ENCODE data around the gene COL13A1. TPM values are rescaled to one million over a fixed set of nuclear protein-coding genes. Genes with fewer than 3 reads are reported as not detected.

The COL13A1 gene
- total and polyA plus RNA-seq, 5 donors from 2014 or later, result not detected

DNA sequence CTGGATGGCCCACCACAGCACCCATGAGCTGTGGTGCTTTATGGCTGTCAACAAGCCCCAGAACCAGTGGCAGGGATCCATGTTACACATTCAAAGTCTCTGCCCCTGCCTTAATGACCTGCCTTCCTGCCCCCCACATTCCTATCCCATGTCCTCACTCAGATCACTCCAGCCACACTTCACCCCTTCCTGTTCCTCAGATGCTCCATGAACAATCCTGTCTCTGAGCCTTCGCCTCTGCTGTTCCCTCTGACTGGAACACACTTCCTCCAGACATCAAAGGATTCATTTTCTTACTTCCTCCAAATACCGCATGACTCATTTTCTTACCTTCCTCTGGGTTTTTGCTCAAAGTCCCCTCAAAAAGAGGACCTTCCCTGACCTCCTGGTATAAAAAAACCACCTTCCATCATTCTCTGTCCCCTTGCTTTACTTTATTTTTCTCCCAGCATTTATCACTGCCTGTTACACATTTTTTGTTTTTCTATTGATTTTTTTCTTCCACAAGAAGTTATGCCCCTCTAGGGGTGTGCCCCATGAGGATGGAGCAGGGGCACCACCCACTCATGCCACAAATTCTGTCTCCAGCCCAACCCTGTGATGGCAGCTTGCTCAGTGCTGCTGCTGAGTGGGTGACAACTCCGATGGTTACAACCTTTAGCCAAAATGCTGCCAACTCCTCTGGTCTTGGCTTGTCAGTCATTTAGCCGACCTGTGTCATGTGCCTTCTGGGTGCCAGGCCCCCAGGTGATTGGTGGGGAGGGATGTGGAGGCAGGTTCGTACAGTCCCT, 18.2 kb downstream of the COL13A1 start:
- H3K27me3 ChIP-seq (ENCODE audit: control insufficient read depth, insufficient read depth, low read length), result no peaks in the 10 kb centered on the region
- no peak overlapping the region for H3K4me3 Mint-ChIP-seq
- H3K27ac ChIP-seq (ENCODE audit: insufficient read depth, low read length, poor library complexity, severe bottlenecking), result no peak overlapping the region
- peaks cover 0 to 3% (median 0%) of the 10 kb centered on the region in 7 donors for H3K9me3 Mint-ChIP-seq
- DNase-seq, result no peak
- no peaks in the 10 kb centered on the region for H3K36me3 Mint-ChIP-seq
- no peak overlapping the region for H3K4me3 ChIP-seq (ENCODE audit: low read depth, low read length)
- H3K27ac Mint-ChIP-seq, result no peak overlapping the region
- H3K36me3 ChIP-seq (ENCODE audit: control insufficient read depth, insufficient read depth, low read length), result no peaks in the 10 kb centered on the region
- H3K4me1 ChIP-seq (ENCODE audit: control insufficient read depth, insufficient read depth, low read length, poor library complexity, severe bottlenecking), result no peaks in the 10 kb centered on the region
- H3K4me1 Mint-ChIP-seq, result peaks cover 0 to 4% (median 1%) of the 10 kb centered on the region in 4 donors
- peaks cover 5% of the 10 kb centered on the region for H3K27me3 Mint-ChIP-seq
- ATAC-seq (ENCODE audit: low read depth in 2 of 2), result no peak
- no peaks in the 10 kb centered on the region for H3K9me3 ChIP-seq (ENCODE audit: control insufficient read depth in 2 of 2, low read length in 2 of 2)

GRCh38 chr10:69820817-69821216, 19.1 kb downstream of the COL13A1 start:
- no peaks in the 10 kb centered on the region for H3K36me3 Mint-ChIP-seq
- DNase-seq (no peak), ATAC-seq (ENCODE audit: low read depth in 2 of 2) (no peak)
- no peak overlapping the region for H3K27ac Mint-ChIP-seq
- Histone ChIP-seq H3K36me3 (ENCODE audit: control insufficient read depth, insufficient read depth, low read length) (no peaks in the 10 kb centered on the region), H3K9me3 (ENCODE audit: control insufficient read depth in 2 of 2, low read length in 2 of 2) (no peaks in the 10 kb centered on the region), H3K4me1 (ENCODE audit: control insufficient read depth, insufficient read depth, low read length, poor library complexity, severe bottlenecking) (no peaks in the 10 kb centered on the region), H3K4me3 (ENCODE audit: low read depth, low read length) (no peak overlapping the region), H3K27me3 (ENCODE audit: control insufficient read depth, insufficient read depth, low read length) (no peaks in the 10 kb centered on the region), H3K27ac (ENCODE audit: insufficient read depth, low read length, poor library complexity, severe bottlenecking) (no peak overlapping the region)
- H3K27me3 Mint-ChIP-seq, result peaks cover under 1% of the 10 kb centered on the region
- peaks cover 0 to 4% (median 1%) of the 10 kb centered on the region in 4 donors for H3K4me1 Mint-ChIP-seq
- H3K4me3 Mint-ChIP-seq, result no peak overlapping the region
- peaks cover 0 to 3% (median 0%) of the 10 kb centered on the region in 7 donors for H3K9me3 Mint-ChIP-seq

DNA sequence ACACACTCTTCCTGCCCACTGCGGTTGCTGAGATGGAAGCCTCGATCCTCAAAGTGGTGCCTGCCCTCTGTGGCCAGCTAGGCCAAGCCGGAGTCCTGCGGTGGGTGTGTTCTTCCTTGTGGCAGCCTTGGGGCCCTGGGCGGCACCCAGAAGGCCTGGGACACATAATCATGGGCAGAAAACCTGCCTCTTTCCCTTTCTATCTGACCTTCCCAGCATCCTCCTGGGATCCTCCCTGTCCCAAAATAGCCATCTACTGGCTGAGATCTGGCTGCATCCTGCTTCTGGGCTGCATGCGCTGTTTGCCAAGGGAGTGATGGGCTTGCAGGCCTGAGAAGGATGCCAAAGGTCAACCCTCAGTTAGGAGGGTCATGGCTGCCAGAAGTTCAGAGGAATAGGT, 23.9 kb downstream of the COL13A1 start:
- H3K36me3 ChIP-seq (ENCODE audit: control insufficient read depth, insufficient read depth, low read length), result no peaks in the 10 kb centered on the region
- Mint-ChIP-seq H3K4me1 (no peaks in the 10 kb centered on the region), H3K9me3 (no peaks in the 10 kb centered on the region), H3K27ac (no peak overlapping the region), H3K27me3 (no peaks in the 10 kb centered on the region), H3K4me3 (no peak overlapping the region), H3K36me3 (no peaks in the 10 kb centered on the region)
- no peak overlapping the region for H3K27ac ChIP-seq (ENCODE audit: insufficient read depth, low read length, poor library complexity, severe bottlenecking)
- H3K9me3 ChIP-seq (ENCODE audit: control insufficient read depth in 2 of 2, low read length in 2 of 2), result no peaks in the 10 kb centered on the region
- DNase-seq (no peak), ATAC-seq (ENCODE audit: low read depth in 2 of 2) (no peak)
- no peak overlapping the region for H3K4me3 ChIP-seq (ENCODE audit: low read depth, low read length)
- H3K4me1 ChIP-seq (ENCODE audit: control insufficient read depth, insufficient read depth, low read length, poor library complexity, severe bottlenecking), result no peaks in the 10 kb centered on the region
- no peaks in the 10 kb centered on the region for H3K27me3 ChIP-seq (ENCODE audit: control insufficient read depth, insufficient read depth, low read length)

GRCh38 chr10:69826094-69826493, 24.4 kb downstream of the COL13A1 start:
- no peak for ATAC-seq (ENCODE audit: low read depth in 2 of 2)
- no peak overlapping the region for H3K4me3 Mint-ChIP-seq
- no peaks in the 10 kb centered on the region for H3K9me3 Mint-ChIP-seq

DNA sequence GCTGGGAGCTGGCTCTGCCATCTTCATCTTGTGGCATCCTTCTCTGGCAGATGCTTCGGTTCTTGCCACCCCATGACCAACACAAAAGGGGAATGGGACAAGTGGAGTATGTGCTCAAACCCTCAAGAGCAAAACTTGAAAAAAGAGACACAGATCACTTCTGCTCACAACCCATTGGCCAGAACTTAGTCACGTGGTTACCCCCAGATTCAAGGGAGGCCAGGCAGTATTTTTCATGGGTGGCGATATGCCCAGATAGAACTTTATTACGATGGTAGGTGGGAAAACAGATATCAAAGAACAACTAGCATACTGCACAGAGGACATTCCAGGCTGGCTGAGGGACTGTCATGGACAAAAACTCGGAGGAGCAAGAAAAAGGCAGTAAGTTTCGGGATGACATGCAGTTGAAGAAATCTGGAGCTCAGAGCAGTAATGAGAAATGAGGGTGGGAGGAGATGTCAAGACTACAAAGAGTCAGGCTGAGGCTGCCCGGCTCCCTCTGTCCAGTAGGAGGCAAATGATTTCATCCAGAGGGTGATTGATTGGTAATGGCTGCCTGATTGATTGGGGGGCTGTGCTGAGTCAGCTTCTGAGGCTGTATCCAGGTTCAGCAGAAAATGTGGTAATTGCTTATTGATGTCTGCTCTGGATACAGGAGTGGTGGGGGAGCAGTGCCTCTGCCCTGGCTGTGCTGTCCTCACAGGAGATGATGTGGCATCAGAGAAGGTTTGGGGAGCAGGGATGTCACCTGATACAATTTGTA, 25.3 kb downstream of the COL13A1 start:
- Histone ChIP-seq H3K36me3 (ENCODE audit: control insufficient read depth, insufficient read depth, low read length) (no peaks in the 10 kb centered on the region), H3K27me3 (ENCODE audit: control insufficient read depth, insufficient read depth, low read length) (no peaks in the 10 kb centered on the region), H3K4me3 (ENCODE audit: low read depth, low read length) (no peak overlapping the region), H3K9me3 (ENCODE audit: control insufficient read depth in 2 of 2, low read length in 2 of 2) (no peaks in the 10 kb centered on the region), H3K27ac (ENCODE audit: insufficient read depth, low read length, poor library complexity, severe bottlenecking) (no peak overlapping the region), H3K4me1 (ENCODE audit: control insufficient read depth, insufficient read depth, low read length, poor library complexity, severe bottlenecking) (no peaks in the 10 kb centered on the region)
- Mint-ChIP-seq H3K9me3 (no peaks in the 10 kb centered on the region), H3K4me1 (no peaks in the 10 kb centered on the region), H3K27me3 (no peaks in the 10 kb centered on the region), H3K27ac (no peak overlapping the region), H3K36me3 (no peaks in the 10 kb centered on the region), H3K4me3 (no peak overlapping the region)
- DNase-seq (no peak), ATAC-seq (ENCODE audit: low read depth in 2 of 2) (no peak)

More at GRCh38 chr10:69826094-69826493, 24.4 kb downstream of the COL13A1 start:
- H3K4me1 Mint-ChIP-seq, result no peaks in the 10 kb centered on the region
- DNase-seq, result no peak
- no peak overlapping the region for H3K4me3 ChIP-seq (ENCODE audit: low read depth, low read length)
- H3K9me3 ChIP-seq (ENCODE audit: control insufficient read depth in 2 of 2, low read length in 2 of 2), result no peaks in the 10 kb centered on the region
- no peaks in the 10 kb centered on the region for H3K4me1 ChIP-seq (ENCODE audit: control insufficient read depth, insufficient read depth, low read length, poor library complexity, severe bottlenecking)
- H3K36me3 ChIP-seq (ENCODE audit: control insufficient read depth, insufficient read depth, low read length), result no peaks in the 10 kb centered on the region
- H3K27ac ChIP-seq (ENCODE audit: insufficient read depth, low read length, poor library complexity, severe bottlenecking), result no peak overlapping the region
- no peaks in the 10 kb centered on the region for H3K36me3 Mint-ChIP-seq
- H3K27me3 ChIP-seq (ENCODE audit: control insufficient read depth, insufficient read depth, low read length), result no peaks in the 10 kb centered on the region
- H3K27me3 Mint-ChIP-seq, result no peaks in the 10 kb centered on the region
- H3K27ac Mint-ChIP-seq, result no peak overlapping the region

GRCh38 chr10:69828144-69828870, 26.6 kb downstream of the COL13A1 start:
- Mint-ChIP-seq H3K4me3 (no peak overlapping the region), H3K36me3 (no peaks in the 10 kb centered on the region), H3K9me3 (no peaks in the 10 kb centered on the region), H3K27ac (no peak overlapping the region), H3K4me1 (no peaks in the 10 kb centered on the region), H3K27me3 (no peaks in the 10 kb centered on the region)
- no peak overlapping the region for H3K27ac ChIP-seq (ENCODE audit: insufficient read depth, low read length, poor library complexity, severe bottlenecking)
- DNase-seq (no peak), ATAC-seq (ENCODE audit: low read depth in 2 of 2) (no peak)
- no peak overlapping the region for H3K4me3 ChIP-seq (ENCODE audit: low read depth, low read length)
- no peaks in the 10 kb centered on the region for H3K27me3 ChIP-seq (ENCODE audit: control insufficient read depth, insufficient read depth, low read length)
- no peaks in the 10 kb centered on the region for H3K4me1 ChIP-seq (ENCODE audit: control insufficient read depth, insufficient read depth, low read length, poor library complexity, severe bottlenecking)
- H3K9me3 ChIP-seq (ENCODE audit: control insufficient read depth in 2 of 2, low read length in 2 of 2), result no peaks in the 10 kb centered on the region
- no peaks in the 10 kb centered on the region for H3K36me3 ChIP-seq (ENCODE audit: control insufficient read depth, insufficient read depth, low read length)

- Mint-ChIP-seq H3K27ac (no peak overlapping the region), H3K9me3 (peaks cover 0 to 2% (median 0%) of the 10 kb centered on the region in 7 donors), H3K4me3 (no peak overlapping the region), H3K4me1 (no peaks in the 10 kb centered on the region), H3K27me3 (no peaks in the 10 kb centered on the region), H3K36me3 (no peaks in the 10 kb centered on the region)
- no peaks in the 10 kb centered on the region for H3K36me3 ChIP-seq (ENCODE audit: control insufficient read depth, insufficient read depth, low read length)
- no peak for ATAC-seq (ENCODE audit: low read depth in 2 of 2)
- no peaks in the 10 kb centered on the region for H3K4me1 ChIP-seq (ENCODE audit: control insufficient read depth, insufficient read depth, low read length, poor library complexity, severe bottlenecking)
- no peaks in the 10 kb centered on the region for H3K27me3 ChIP-seq (ENCODE audit: control insufficient read depth, insufficient read depth, low read length)
- H3K27ac ChIP-seq (ENCODE audit: insufficient read depth, low read length, poor library complexity, severe bottlenecking), result no peak overlapping the region
- no peaks in the 10 kb centered on the region for H3K9me3 ChIP-seq (ENCODE audit: control insufficient read depth in 2 of 2, low read length in 2 of 2)
- no peak overlapping the region for H3K4me3 ChIP-seq (ENCODE audit: low read depth, low read length)
- DNase-seq, result no peak
Measured at GRCh38 chr10:69829775-69830174, 28.1 kb downstream of the COL13A1 start.

Measured in CD4-positive, CD25-positive, alpha-beta regulatory T cell (primary cell).